Suppressor macrophage treated with lipopolysaccharide for 1 hour (primary cell): ENCODE results near the gene SPATA6L.
A peak's percentile ranks its signal among the peaks of the same experiment; 100 is the strongest.
"Not testable (repeated sequence)": the region's sequence is repeated elsewhere in the genome, so short reads cannot be mapped to it uniquely, and the experiment has no call there.

ENCODE experiments used
- DNase-seq, 3 donors: peaks; one replicate each; pipeline ENCODE4 v3.0.0-alpha.2; 2020 to 2022

The SPATA6L gene

DNA sequence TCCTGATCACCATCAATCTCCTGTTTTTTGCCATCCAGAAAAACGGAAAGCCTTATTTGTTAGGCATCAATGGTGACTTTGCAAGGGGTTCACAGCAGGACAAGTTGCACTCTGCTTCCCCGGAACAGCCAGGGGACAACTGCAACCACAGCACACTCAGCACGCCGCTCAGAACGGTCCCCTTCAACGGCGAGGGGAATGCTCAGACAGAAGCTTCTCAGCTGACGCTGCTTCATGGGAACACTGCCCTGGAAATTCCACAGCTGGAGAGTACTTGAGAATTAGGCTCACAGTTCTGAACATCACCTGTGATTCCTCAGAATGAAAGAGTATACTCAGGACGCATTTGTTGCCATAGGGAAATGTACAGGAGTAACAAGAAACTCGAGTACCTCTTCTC lies 44.3 kb downstream of the SPATA6L start:
- DNase-seq, result no peak

DNA sequence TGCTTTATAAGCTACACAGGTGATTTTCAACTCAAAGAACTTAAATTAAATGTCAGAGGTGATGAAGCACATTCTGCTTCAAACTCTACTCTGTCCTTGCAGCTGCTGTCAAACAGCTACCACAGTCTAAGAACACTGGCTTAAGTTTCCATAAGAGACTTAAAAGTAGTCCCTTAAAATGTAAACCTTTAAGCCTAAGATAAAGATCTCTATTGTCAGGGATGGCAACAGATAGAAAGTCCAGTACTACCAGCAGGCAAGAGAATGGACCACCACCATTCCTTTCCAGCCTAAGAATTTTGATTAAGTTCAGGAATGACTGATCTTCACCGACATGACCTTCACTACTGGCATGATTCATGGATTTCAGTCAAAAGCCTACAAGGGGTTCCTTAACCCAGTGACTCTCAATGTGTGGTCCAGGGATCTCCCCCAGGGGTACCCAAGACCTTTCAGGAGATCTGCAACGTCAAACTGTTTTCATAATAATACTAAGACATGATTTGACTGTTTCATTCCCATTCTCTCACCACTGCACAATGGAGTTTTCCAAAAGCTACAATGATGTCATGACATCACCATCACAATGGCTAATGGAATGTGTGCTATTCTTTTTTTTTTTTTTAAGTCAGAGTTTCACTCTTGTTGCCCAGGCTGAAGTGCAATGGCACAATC lies 45.3 kb downstream of the SPATA6L start:
- DNase-seq, result no peak

GRCh38 chr9:4620057-4620765 lies 46.1 kb downstream of the SPATA6L start:
- DNase-seq, result no peak

- peak in 2 of 3 donors; percentile 39 to 42 for DNase-seq
These were observed 47.6 kb downstream of the SPATA6L start for GRCh38 chr9:4618700-4619099.

GRCh38 chr9:4617752-4618151 lies 48.5 kb downstream of the SPATA6L start:
- no peak for DNase-seq

DNA sequence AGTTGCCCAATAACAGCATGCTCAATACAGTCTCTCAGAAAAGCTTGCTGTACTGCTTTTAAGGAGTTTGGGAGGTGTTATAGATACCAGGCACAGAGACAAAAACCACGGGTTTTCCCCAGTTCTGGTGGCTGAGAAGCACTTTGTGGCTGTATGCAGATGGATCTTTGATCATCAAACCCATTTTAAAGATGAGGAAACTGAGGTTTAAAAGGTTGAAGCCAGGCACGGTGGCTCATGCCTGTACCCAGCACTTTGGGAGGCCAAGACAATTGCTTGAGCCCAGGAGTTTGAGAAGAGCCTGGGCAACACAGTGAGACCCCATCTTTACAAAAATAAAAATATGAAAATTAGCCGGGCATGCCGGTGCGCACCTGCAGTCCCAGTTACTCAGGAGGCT lies 50.5 kb downstream of the SPATA6L start:
- no peak for DNase-seq

GRCh38 chr9:4615251-4615650 lies 51.0 kb downstream of the SPATA6L start:
- no peak for DNase-seq

DNA sequence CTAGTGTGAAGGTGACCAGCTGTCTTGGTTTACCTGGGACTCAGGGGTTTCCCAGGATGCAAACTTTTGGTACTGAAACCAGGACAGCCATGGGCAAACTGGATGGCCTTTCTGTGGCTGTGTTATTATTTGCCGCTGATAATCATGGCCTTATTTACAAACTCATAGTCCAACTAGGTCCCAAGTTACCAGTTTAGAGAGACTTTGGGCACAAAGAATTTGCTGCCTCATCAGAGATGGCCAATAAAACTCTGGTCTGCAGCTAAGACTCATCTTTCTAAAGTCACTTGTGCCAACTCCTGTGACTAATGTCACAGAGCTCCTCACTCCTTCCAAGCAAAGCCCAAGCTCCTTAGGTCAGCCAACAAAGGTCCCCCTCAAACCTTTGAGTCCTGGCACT lies 51.7 kb downstream of the SPATA6L start:
- DNase-seq, result no peak

- DNase-seq, result not testable (repeated sequence)
These were observed 60.2 kb downstream of the SPATA6L start for GRCh38 chr9:4606033-4606432.

- peak; percentile 76 to 82 (median 78) for DNase-seq
These were observed 61.6 kb downstream of the SPATA6L start for GRCh38 chr9:4604678-4605095.

DNA sequence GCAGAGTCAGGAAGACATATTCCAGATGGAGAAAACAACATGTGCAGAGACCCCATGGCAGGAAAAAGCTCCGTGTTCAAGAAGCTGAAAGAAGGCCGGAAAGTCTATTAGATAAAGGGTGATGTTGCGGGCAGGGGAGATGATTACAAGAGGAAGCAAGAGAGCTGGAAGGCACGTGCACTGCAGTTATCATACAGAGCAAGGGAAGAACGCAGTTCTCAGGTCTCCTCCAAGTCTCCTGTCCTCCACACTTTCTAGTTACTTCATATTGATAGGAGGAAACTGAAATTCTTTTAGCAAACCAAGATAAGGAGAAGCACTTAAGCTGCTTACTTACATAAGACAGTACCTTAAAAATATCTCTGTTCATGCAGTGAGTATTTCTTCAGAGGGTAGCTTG lies 62.5 kb downstream of the SPATA6L start:
- no peak for DNase-seq

- DNase-seq, result no peak
These were observed 65.9 kb downstream of the SPATA6L start for GRCh38 chr9:4600368-4600767.

GRCh38 chr9:4596165-4596922 lies 69.9 kb downstream of the SPATA6L start:
- peak; percentile 15 to 24 (median 20) for DNase-seq

DNA sequence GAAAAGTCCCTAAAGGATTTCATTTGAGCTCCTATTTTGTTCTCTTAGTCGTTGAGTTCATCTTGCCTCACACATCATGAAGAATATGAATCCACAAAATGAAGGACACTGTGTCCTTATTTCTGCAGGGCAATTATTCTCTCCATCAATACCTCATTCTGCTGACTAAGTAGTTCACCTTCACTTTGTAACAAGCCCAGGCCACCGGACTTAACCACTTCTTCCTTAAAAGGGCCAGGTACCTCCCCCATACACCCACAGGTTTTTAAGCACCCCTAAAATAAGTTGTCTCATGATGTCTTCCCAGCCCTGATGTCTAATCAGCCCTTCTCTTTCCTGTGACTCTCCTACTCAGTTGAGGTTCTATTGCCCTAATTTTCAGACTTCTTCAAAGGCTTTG lies 71.3 kb downstream of the SPATA6L start:
- no peak for DNase-seq

GRCh38 chr9:4594545-4594944 lies 71.7 kb downstream of the SPATA6L start:
- DNase-seq, result no peak

DNA sequence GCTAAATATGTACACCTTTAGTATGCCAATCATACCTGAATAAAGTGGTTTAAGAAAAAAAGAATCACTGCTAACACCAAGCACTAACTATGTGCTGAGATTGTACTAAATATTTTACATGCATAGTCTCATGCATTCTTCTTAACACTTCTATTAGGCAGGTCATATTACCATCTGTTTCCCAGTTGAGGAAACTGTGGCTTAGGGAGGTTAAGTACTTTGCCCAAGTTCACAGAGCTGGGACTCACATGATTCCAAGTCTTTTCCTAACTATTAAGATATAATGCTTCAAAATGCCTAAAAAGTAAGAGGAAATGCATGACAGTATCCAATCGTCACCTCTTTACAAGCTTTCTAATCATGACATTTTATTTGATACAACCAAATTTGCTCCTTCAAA lies 73.4 kb downstream of the SPATA6L start:
- no peak for DNase-seq

- DNase-seq, result peak in 2 of 3 donors; percentile 9 to 36
These were observed 74.0 kb downstream of the SPATA6L start for GRCh38 chr9:4592295-4592694.

DNA sequence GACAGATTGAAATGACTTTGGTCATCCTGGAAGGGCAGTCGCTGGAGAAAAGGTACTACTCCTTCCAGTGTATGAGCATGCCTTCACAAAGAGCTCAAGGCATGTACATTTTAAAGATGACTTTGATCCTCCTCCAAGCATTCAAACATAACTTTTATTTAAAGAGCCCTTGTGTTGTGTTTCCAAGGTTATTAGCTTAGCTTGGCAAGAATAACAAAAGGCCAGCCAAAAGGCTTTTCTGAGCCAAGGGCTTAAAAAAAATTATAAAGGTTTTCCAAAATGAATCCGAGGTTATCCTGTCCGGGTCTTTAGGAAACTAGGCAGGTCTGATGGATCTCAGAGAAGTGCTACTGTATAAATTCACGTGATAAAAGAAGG lies 75.2 kb downstream of the SPATA6L start:
- no peak for DNase-seq

DNA sequence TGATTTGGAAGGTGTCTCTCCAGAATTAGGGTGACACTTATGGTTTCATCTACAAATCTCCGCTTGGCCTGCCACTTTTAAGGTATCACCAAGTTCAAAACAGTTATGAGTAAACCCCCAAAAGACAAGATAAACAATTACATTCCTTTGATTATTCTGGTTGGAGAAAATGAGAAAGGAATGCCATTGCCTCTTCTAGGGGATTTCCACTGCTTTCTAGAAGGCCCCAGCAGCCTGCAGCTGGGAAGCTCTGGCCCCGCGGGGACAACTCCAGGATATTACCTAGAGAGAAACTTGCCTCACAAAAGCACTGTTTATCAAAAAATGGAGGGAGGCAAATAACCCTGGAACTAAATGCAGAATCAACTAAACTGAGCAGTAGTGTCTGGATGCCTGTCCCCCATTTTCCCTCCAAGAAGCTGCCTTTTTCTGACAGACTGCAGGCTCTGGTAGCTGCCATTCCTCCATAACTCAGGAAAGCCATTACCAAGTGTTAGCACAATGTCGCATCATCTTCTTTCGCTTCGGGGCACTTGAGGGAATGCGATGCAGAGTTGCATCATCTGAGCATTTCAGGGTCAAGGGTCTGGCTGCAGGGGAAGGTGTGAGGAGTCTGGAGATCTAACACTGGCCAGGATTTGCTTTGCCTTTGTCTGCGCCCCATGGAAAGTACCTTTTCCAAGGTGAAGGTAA lies 75.7 kb downstream of the SPATA6L start:
- DNase-seq, result no peak

DNA sequence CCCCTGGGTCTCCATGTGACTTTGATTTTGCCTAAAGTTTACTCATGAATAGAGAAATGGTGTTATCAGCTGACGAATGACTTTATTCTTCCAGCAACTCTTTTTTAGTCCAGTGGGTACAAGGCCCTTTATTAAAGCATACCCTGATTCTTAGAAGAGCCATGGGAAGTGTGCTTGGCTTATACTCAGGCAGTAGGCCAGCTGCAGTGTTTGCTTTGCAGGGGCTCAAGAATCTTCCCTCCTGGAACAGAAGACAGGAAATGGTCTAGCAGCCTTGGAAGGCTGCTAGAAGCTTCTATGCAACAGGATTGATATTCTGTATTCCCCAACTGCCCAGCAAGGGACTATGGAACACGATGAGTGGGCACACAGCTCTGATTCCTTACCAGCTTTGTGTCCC lies 77.6 kb downstream of the SPATA6L start:
- no peak for DNase-seq

- DNase-seq, result no peak
These were observed 81.1 kb downstream of the SPATA6L start for GRCh38 chr9:4585135-4585534.

- DNase-seq, result no peak
These were observed 81.6 kb downstream of the SPATA6L start for GRCh38 chr9:4584636-4585035.

DNA sequence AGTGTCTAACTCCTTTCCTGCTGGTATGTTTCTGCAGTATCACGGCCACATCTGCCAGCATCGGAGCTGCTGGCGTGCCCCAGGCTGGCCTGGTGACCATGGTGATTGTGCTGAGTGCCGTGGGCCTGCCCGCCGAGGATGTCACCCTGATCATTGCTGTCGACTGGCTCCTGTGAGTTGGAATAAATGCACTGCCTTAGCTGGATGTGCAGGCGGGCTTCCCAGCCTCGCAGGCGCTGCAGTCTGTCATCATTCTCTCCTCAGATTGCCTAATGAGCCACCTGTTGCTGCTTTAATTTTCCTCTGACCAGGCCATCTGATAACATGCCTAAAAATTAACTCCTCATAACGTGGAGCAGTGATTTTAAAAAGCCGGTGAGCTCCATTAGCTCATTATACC lies 83.3 kb downstream of the SPATA6L start:
- no peak for DNase-seq
